MM.1S (cell line): ENCODE results near the gene CDKN3.
"Not testable (repeated sequence)": the region's sequence is repeated elsewhere in the genome, so short reads cannot be mapped to it uniquely, and the experiment has no call there.

Experiments used
- DNase-seq: peaks from one replicate; pipeline ENCODE4 v3.0.0-alpha.2; 2015
- H2AFZ ChIP-seq: fragments of 300-600 bp; sonication (generic); 2 replicates; pipeline ENCODE4 v1.6.0; 2016; ENCODE audit warnings: antibody characterized with exemption, low read length
- H3F3A ChIP-seq: fragments of 300-600 bp; sonication (generic); 2 replicates; pipeline ENCODE4 v1.6.1; 2016; ENCODE audit warnings: mild to moderate bottlenecking, antibody characterized with exemption, low read length, moderate library complexity, mixed read lengths; ENCODE audit not compliant: insufficient read depth
- H3K27ac ChIP-seq: fragments of 300-600 bp; sonication (generic); 2 replicates; pipeline ENCODE4 v1.5.1; 2016; ENCODE audit warnings: mild to moderate bottlenecking, low read length
- H3K27me3 ChIP-seq: fragments of 300-600 bp; sonication (generic); replicated peaks from 2 replicates; pipeline ENCODE4 v1.6.0; 2016; ENCODE audit warnings: low read length; ENCODE audit not compliant: insufficient read depth
- H3K36me3 ChIP-seq: fragments of 300-600 bp; sonication (generic); replicated peaks from 2 replicates; pipeline ENCODE4 v1.6.1; 2016; ENCODE audit warnings: mild to moderate bottlenecking, low read length, mixed read lengths; ENCODE audit not compliant: insufficient read depth
- H3K4me1 ChIP-seq: fragments of 300-600 bp; sonication (generic); 2 replicates; pipeline ENCODE4 v1.6.1; 2016; ENCODE audit warnings: low read length, mixed read lengths
- H3K4me2 ChIP-seq: fragments of 300-600 bp; sonication (generic); 2 replicates; pipeline ENCODE4 v1.6.0; 2016; ENCODE audit warnings: low read depth, low read length
- H3K4me3 ChIP-seq: fragments of 300-600 bp; sonication (generic); 2 replicates; pipeline ENCODE4 v1.5.1; 2016; ENCODE audit warnings: low read length, mixed read lengths
- H3K79me2 ChIP-seq: fragments of 300-600 bp; sonication (generic); 2 replicates; pipeline ENCODE4 v1.6.1; 2016; ENCODE audit warnings: mixed run types, low read length, mixed read lengths
- H3K9ac ChIP-seq: fragments of 300-600 bp; sonication (generic); 2 replicates; pipeline ENCODE4 v1.6.1; 2016; ENCODE audit warnings: low read length, mixed read lengths
- H3K9me2 ChIP-seq: fragments of 300-600 bp; sonication (generic); replicated peaks from 2 replicates; pipeline ENCODE4 v1.6.1; 2016; ENCODE audit warnings: mild to moderate bottlenecking, low read length, mixed read lengths; ENCODE audit not compliant: insufficient read depth
- H3K9me3 ChIP-seq: fragments of 300-600 bp; sonication (generic); replicated peaks from 2 replicates; pipeline ENCODE4 v1.6.1; 2016; ENCODE audit warnings: mild to moderate bottlenecking, low read length, mixed read lengths; ENCODE audit not compliant: insufficient read depth
- H4K20me1 ChIP-seq: fragments of 300-600 bp; sonication (generic); 2 replicates; pipeline ENCODE4 v1.6.1; 2016; ENCODE audit warnings: mild to moderate bottlenecking, low read length, moderate library complexity, mixed read lengths; ENCODE audit not compliant: insufficient read depth
- CTCF ChIP-seq: fragments of 300-600 bp; sonication (generic); IDR thresholded peaks from 2 replicates; pipeline ENCODE4 v1.5.1; 2016; ENCODE audit warnings: antibody characterized with exemption, low read length, mixed read lengths
- EZH2 ChIP-seq: fragments of 300-600 bp; sonication (generic); optimal IDR thresholded peaks from 2 replicates; pipeline ENCODE3; 2017; ENCODE audit warnings: low read depth, mild to moderate bottlenecking, antibody characterized with exemption, low read length, mixed read lengths
- EZH2phosphoT487 ChIP-seq: fragments of 300-600 bp; sonication (generic); IDR thresholded peaks from 2 replicates; pipeline ENCODE4 v1.6.1; 2018; ENCODE audit warnings: antibody characterized with exemption, low read length

The CDKN3 gene

GRCh38 chr14:54399560-54399959 is 2.8 kb downstream of the CDKN3 start:
- no peak for TF ChIP-seq EZH2
- no peak for TF ChIP-seq CTCF
- TF ChIP-seq EZH2phosphoT487: no peak
- H3K27ac ChIP-seq: no peak overlapping the region
- H3K36me3 ChIP-seq: no peaks in the 10 kb centered on the region
- H3K9me3 ChIP-seq: no peaks in the 10 kb centered on the region
- no peaks in the 10 kb centered on the region for H3K4me1 ChIP-seq
- no peak overlapping the region for H3K9ac ChIP-seq
- H2AFZ ChIP-seq: no peak overlapping the region
- H3K9me2 ChIP-seq: no peaks in the 10 kb centered on the region
- no peak for DNase-seq
- H3K4me2 ChIP-seq: no peak overlapping the region
- no peak overlapping the region for H3K4me3 ChIP-seq
- no peaks in the 10 kb centered on the region for H4K20me1 ChIP-seq
- H3F3A ChIP-seq: no peaks in the 10 kb centered on the region
- H3K79me2 ChIP-seq: peaks cover 11% of the 10 kb centered on the region
- no peaks in the 10 kb centered on the region for H3K27me3 ChIP-seq

GRCh38 chr14:54403401-54404005 is 6.7 kb downstream of the CDKN3 start:
- H4K20me1 ChIP-seq, H2AFZ ChIP-seq, H3K36me3 ChIP-seq, H3K4me2 ChIP-seq, H3K9me2 ChIP-seq, H3K9ac ChIP-seq, H3K79me2 ChIP-seq, H3K27ac ChIP-seq, H3K27me3 ChIP-seq, DNase-seq, H3K9me3 ChIP-seq, H3K4me1 ChIP-seq, H3F3A ChIP-seq, H3K4me3 ChIP-seq: not testable (repeated sequence)

- no peak overlapping the region for H3K4me2 ChIP-seq
- H3K36me3 ChIP-seq: no peaks in the 10 kb centered on the region; the same call in 1 of the 2 replicates
Observed at GRCh38 chr14:54410215-54410614, 13.4 kb downstream of the CDKN3 start.

More at GRCh38 chr14:54410215-54410614, 13.4 kb downstream of the CDKN3 start:
- no peaks in the 10 kb centered on the region for H4K20me1 ChIP-seq
- DNase-seq: no peak
- H3F3A ChIP-seq: no peaks in the 10 kb centered on the region
- H3K27me3 ChIP-seq: no peaks in the 10 kb centered on the region
- H3K4me1 ChIP-seq: no peaks in the 10 kb centered on the region
- no peaks in the 10 kb centered on the region for H3K9me3 ChIP-seq
- no peak overlapping the region for H3K9ac ChIP-seq
- TF ChIP-seq CTCF: no peak
- TF ChIP-seq EZH2phosphoT487: no peak
- TF ChIP-seq EZH2: no peak
- no peak overlapping the region for H3K4me3 ChIP-seq
- H3K79me2 ChIP-seq: no peaks in the 10 kb centered on the region
- no peak overlapping the region for H3K27ac ChIP-seq
- H2AFZ ChIP-seq: no peak overlapping the region
- H3K9me2 ChIP-seq: no peaks in the 10 kb centered on the region
